Astrocyte (in vitro differentiated cells and primary cell): ENCODE measurements around the gene GK. TPM values are rescaled to one million over a fixed set of nuclear protein-coding genes. Genes with fewer than 3 reads are reported as not detected.

Experiments
- DNase-seq: peaks from one replicate; pipeline ENCODE4 v3.0.0-alpha.2; 2010; ENCODE audit warnings: low read depth
- FAIRE-seq: peaks from 2 replicates; lab custom pipeline; 2011; peaks lifted over from hg19 to GRCh38; lab: Jason Lieb, UNC
- H2AFZ ChIP-seq: 2 replicates; pipeline ENCODE4 v1.6.0; 2012; ENCODE audit warnings: low read depth, low read length, inconsistent platforms
- H3K27ac ChIP-seq: 2 replicates; pipeline ENCODE4 v1.5.1; 2011; ENCODE audit warnings: low read depth, low read length, inconsistent platforms
- H3K27me3 ChIP-seq: 2 replicates; pipeline ENCODE4 v1.6.0; 2011; ENCODE audit warnings: low read length, inconsistent platforms; ENCODE audit not compliant: insufficient read depth
- H3K36me3 ChIP-seq: 2 replicates; pipeline ENCODE4 v1.5.1; 2011; ENCODE audit warnings: low read length, inconsistent platforms; ENCODE audit not compliant: insufficient read depth
- H3K4me1 ChIP-seq: 2 replicates; pipeline ENCODE4 v1.5.1; 2011; ENCODE audit warnings: low read length, inconsistent platforms; ENCODE audit not compliant: insufficient read depth
- H3K4me2 ChIP-seq: 2 replicates; pipeline ENCODE4 v1.6.0; 2012; ENCODE audit warnings: low read length, inconsistent platforms
- H3K4me3 ChIP-seq: 2 replicates; pipeline ENCODE4 v1.5.1; 2011; ENCODE audit warnings: low read depth, mild to moderate bottlenecking, low read length, inconsistent platforms; ENCODE audit not compliant: insufficient read depth
- H3K79me2 ChIP-seq: 2 replicates; pipeline ENCODE4 v1.6.0; 2012; ENCODE audit warnings: mild to moderate bottlenecking, low read length, inconsistent platforms; ENCODE audit not compliant: insufficient read depth
- H3K9ac ChIP-seq: 2 replicates; pipeline ENCODE4 v1.6.0; 2012; ENCODE audit warnings: mild to moderate bottlenecking, low read length, inconsistent platforms
- H3K9me3 ChIP-seq: 2 replicates; pipeline ENCODE4 v1.5.1; 2012; ENCODE audit warnings: low read depth, mild to moderate bottlenecking, low read length, inconsistent platforms; ENCODE audit not compliant: insufficient read depth
- H4K20me1 ChIP-seq: 2 replicates; pipeline ENCODE4 v1.6.0; 2012; ENCODE audit warnings: low read length, inconsistent platforms; ENCODE audit not compliant: insufficient read depth
- H3K27ac Mint-ChIP-seq: one replicate; pipeline ENCODE4 v1.8.0; 2021; ENCODE audit warnings: mild to moderate bottlenecking, mixed read lengths; ENCODE audit not compliant: unreplicated experiment
- H3K27me3 Mint-ChIP-seq: one replicate; pipeline ENCODE4 v1.8.0; 2021; ENCODE audit warnings: low read depth, mixed read lengths; ENCODE audit not compliant: unreplicated experiment
- H3K36me3 Mint-ChIP-seq: one replicate; pipeline ENCODE4 v1.8.0; 2021; ENCODE audit warnings: low read depth, mixed read lengths; ENCODE audit not compliant: unreplicated experiment
- H3K4me1 Mint-ChIP-seq: one replicate; pipeline ENCODE4 v1.8.0; 2021; ENCODE audit warnings: low read depth, mixed read lengths; ENCODE audit not compliant: unreplicated experiment
- H3K4me3 Mint-ChIP-seq: one replicate; pipeline ENCODE4 v1.8.0; 2021; ENCODE audit warnings: mild to moderate bottlenecking, moderate library complexity, mixed read lengths; ENCODE audit not compliant: unreplicated experiment
- H3K9me3 Mint-ChIP-seq: one replicate; pipeline ENCODE4 v1.8.0; 2021; ENCODE audit warnings: mild to moderate bottlenecking, mixed read lengths; ENCODE audit not compliant: unreplicated experiment
- CTCF ChIP-seq: IDR thresholded peaks from 2 replicates; pipeline ENCODE4 v1.5.1; 2011; ENCODE audit warnings: low read depth, mild to moderate bottlenecking, inconsistent platforms, low read length, moderate library complexity; ENCODE audit not compliant: insufficient read depth
- EZH2 ChIP-seq: IDR thresholded peaks from 2 replicates; pipeline ENCODE4 v1.6.1; 2012; ENCODE audit warnings: mild to moderate bottlenecking, low read length, inconsistent platforms; ENCODE audit not compliant: insufficient read depth
- total RNA-seq: library from RNA; stranded (reverse); gene quantifications from 2 replicates; pipeline ENCODE4 v1.2.1, GENCODE V29; 2021

GK gene
- total RNA-seq, 1 donor from 2014 or later = 2.8 TPM

- Histone ChIP-seq H3K9ac (no peak overlapping the region), H3K4me2 (no peak overlapping the region), H3K27me3 (no peaks in the 10 kb centered on the region), H3K79me2 (no peaks in the 10 kb centered on the region), H3K9me3 (no peaks in the 10 kb centered on the region), H2AFZ (no peak overlapping the region), H3K4me3 (no peak overlapping the region), H3K36me3 (no peaks in the 10 kb centered on the region), H3K4me1 (no peaks in the 10 kb centered on the region), H3K27ac (no peak overlapping the region), H4K20me1 (no peaks in the 10 kb centered on the region)
- DNase-seq (no peak), FAIRE-seq (peak; percentile 83)
- Mint-ChIP-seq H3K27ac (no peak overlapping the region), H3K36me3 (no peaks in the 10 kb centered on the region), H3K27me3 (no peaks in the 10 kb centered on the region), H3K4me3 (no peak overlapping the region), H3K4me1 (peaks cover 3% of the 10 kb centered on the region), H3K9me3 (no peaks in the 10 kb centered on the region)
- TF ChIP-seq CTCF = no peak
- no peak for TF ChIP-seq EZH2
Observed at GRCh38 chrX:30655991-30656390, 2.8 kb downstream of the GK start.

GRCh38 chrX:30657196-30658161 is 4.3 kb downstream of the GK start:
- Mint-ChIP-seq H3K9me3 (no peaks in the 10 kb centered on the region), H3K4me3 (no peak overlapping the region), H3K4me1 (no peaks in the 10 kb centered on the region), H3K27ac (no peak overlapping the region), H3K36me3 (no peaks in the 10 kb centered on the region), H3K27me3 (no peaks in the 10 kb centered on the region)
- Histone ChIP-seq H3K36me3 (no peaks in the 10 kb centered on the region), H3K27me3 (no peaks in the 10 kb centered on the region), H3K9ac (no peak overlapping the region), H3K27ac (no peak overlapping the region), H2AFZ (no peak overlapping the region), H3K9me3 (no peaks in the 10 kb centered on the region), H3K4me2 (no peak overlapping the region), H3K4me1 (no peaks in the 10 kb centered on the region), H3K4me3 (no peak overlapping the region), H4K20me1 (no peaks in the 10 kb centered on the region), H3K79me2 (no peaks in the 10 kb centered on the region)
- no peak for TF ChIP-seq EZH2
- TF ChIP-seq CTCF = no peak
- peak; percentile 50 for FAIRE-seq
- no peak for DNase-seq

GRCh38 chrX:30659421-30659820 is 6.2 kb downstream of the GK start:
- Histone ChIP-seq H3K79me2 (no peaks in the 10 kb centered on the region), H3K27ac (no peak overlapping the region), H3K4me2 (no peak overlapping the region), H3K36me3 (no peaks in the 10 kb centered on the region), H3K9ac (no peak overlapping the region), H4K20me1 (no peaks in the 10 kb centered on the region), H3K4me3 (no peak overlapping the region), H3K27me3 (no peaks in the 10 kb centered on the region), H2AFZ (no peak overlapping the region), H3K9me3 (no peaks in the 10 kb centered on the region), H3K4me1 (no peaks in the 10 kb centered on the region)
- Mint-ChIP-seq H3K4me1 (no peaks in the 10 kb centered on the region), H3K27ac (no peak overlapping the region), H3K27me3 (no peaks in the 10 kb centered on the region), H3K36me3 (no peaks in the 10 kb centered on the region), H3K4me3 (no peak overlapping the region), H3K9me3 (no peaks in the 10 kb centered on the region)
- TF ChIP-seq CTCF = no peak
- TF ChIP-seq EZH2 = no peak
- peak; percentile 99 for FAIRE-seq
- DNase-seq = peak; percentile 51
